HG02885 (cell line): ENCODE measurements around the gene BDKRB2.
A peak's percentile ranks its signal among the peaks of the same experiment; 100 is the strongest.

Experiments
- ATAC-seq: cut with Tn5 transposase; IDR thresholded peaks from one replicate; pipeline ENCODE4 v1.9.1; 2021; ENCODE audit warnings: mild to moderate bottlenecking; ENCODE audit not compliant: unreplicated experiment, poor library complexity

Gene BDKRB2

GRCh38 chr14:96176275-96176674, 28.4 kb upstream of the BDKRB2 start:
- ATAC-seq = no peak

DNA sequence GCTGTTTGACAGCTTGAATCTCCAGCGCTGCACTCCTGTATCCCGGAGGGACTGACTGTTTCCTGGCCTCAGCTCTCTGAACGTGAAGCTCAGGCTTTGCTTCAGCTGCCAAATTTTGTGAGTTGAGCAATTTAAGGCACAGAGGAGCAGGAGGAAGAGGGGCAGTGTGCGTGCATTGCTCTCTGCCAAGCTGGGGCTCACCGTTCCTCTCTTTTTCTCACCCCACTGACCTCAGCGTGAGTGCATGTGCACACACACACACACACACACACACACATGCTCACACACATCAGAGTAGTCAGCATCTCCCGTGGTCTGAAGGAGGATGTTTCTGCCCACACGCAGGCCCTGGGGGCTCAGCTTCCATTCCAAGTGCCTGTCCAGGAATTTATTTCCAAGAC, 27.8 kb upstream of the BDKRB2 start:
- no peak for ATAC-seq

GRCh38 chr14:96177766-96178375, 26.8 kb upstream of the BDKRB2 start:
- peak; percentile 71 for ATAC-seq

GRCh38 chr14:96178461-96179321, 25.9 kb upstream of the BDKRB2 start:
- no peak for ATAC-seq

GRCh38 chr14:96180043-96180874, 24.4 kb upstream of the BDKRB2 start:
- no peak for ATAC-seq

- no peak for ATAC-seq
Observed at GRCh38 chr14:96181186-96182056, 23.2 kb upstream of the BDKRB2 start.

- ATAC-seq = no peak
Observed at GRCh38 chr14:96182546-96182945, 22.1 kb upstream of the BDKRB2 start.

GRCh38 chr14:96184737-96185136, 19.9 kb upstream of the BDKRB2 start:
- no peak for ATAC-seq

GRCh38 chr14:96187216-96188031, 17.2 kb upstream of the BDKRB2 start:
- ATAC-seq = no peak

DNA sequence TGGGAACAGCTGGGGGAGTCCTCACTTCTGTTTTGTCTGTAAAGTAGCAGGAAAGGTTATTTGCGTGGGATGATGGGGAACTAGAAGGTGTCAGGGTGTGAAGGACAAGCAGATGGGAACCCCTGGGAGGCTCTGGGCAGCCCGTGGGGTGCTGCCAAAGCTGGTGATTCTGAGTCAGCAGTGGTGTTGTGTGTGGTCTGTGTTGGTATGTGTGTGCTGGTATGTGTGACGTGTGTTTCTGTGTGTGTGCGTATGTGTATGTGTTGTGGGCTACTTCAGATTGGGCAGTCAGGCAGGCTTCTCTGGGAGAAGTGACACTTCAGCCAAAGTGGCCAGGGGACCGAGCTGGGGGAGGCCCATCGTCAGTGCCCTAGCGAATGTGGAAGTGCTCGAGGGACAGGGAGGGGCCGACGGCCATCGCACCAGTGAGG, 15.3 kb upstream of the BDKRB2 start:
- no peak for ATAC-seq

- no peak for ATAC-seq
Observed at GRCh38 chr14:96191353-96191752, 13.3 kb upstream of the BDKRB2 start.

DNA sequence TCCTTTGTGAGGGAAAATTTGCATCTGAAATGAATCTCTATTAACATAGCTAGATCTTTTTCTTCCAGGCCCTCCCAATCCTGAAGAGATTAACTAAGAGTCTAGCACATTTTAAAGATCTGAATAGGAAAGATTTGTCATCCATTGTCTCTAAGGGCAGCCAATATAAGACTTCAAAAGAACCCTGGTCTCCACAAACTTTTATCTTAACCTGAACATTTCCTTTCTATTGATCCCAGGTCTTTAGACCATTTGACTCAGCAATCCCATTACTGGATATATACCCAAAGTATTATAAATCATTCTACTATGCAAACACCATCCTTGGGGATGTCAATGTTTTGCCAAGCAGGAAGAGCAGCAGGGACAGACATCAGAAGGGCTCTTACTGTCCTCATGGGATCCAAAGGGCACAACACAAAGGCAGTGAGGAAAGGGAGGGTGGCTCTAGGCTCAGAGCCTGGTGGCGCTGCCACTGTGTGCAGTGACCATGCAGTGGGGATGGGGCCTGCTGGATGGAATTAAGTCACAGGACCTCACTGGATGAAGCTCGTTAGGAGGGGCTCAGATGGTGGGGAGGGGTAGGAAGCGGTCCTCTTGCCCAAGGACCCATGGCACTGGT, 12.7 kb upstream of the BDKRB2 start:
- no peak for ATAC-seq

- no peak for ATAC-seq
Observed at GRCh38 chr14:96192975-96193805, 11.4 kb upstream of the BDKRB2 start.

DNA sequence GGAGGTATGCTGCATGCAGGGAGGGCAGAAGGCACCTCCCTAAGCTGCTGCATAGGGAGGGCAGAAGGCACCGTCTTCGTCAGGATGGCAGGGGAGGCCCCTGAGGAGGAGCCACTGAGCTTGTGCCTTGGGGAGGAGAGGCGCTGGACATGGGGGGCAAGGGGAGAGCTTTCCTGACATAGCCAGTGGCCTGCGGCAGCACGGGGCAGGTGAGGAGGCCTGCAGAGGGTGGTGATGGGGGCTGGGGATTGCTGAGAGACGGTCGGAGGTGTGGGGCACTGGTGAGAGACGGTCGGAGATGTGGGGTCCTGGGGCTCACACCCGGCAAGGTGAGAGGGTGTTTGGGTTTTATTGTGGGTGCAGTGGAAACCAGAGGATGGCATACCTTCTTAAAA, 10.4 kb upstream of the BDKRB2 start:
- no peak for ATAC-seq

GRCh38 chr14:96194657-96195431, 9.8 kb upstream of the BDKRB2 start:
- ATAC-seq = peak; percentile 71

DNA sequence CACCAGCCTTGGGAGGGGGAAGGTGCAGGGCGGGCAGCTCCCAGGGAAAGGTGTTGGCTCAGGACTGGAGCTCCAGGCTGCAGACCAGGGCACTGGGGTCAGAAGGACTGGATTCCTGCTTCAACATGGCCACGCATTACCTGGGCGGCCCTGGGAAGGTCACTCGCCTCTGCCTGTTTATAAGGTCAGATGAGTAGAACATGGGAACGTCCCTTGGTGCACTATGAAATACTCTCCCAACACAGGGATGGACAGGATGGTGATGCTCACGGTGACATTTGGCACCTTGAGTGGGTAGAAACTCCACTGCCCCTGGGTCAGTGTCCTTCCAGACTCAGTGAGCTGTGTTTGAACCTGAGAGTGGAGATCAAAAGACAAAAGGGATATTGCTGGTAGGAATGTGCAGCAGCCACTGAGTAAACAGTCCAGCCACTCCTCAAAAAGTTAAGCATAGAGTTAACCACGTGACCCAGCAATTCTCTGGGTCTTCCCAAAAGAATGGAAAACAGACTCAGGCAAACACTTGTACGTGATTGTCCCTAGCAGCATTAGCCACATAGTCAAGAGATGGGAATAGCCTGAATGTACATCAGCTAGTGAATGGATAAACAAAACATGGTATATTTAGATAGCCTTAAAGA, 9.1 kb upstream of the BDKRB2 start:
- no peak for ATAC-seq
